Nephron (organoid): ENCODE data around the gene ELP4.
"Not testable (repeated sequence)": the region's sequence is repeated elsewhere in the genome, so short reads cannot be mapped to it uniquely, and the experiment has no call there.

Source experiments
- H3K27ac Mint-ChIP-seq, 3 experiments: 2 replicates each; pipeline ENCODE4 v1.8.0; 2020; ENCODE audit warnings: mixed read lengths in 3 of 3, mild to moderate bottlenecking in 2 of 3, moderate library complexity in 1 of 3
- H3K27me3 Mint-ChIP-seq: 2 replicates; pipeline ENCODE4 v1.8.0; 2021; ENCODE audit warnings: low read depth, mild to moderate bottlenecking, moderate library complexity, mixed read lengths
- H3K36me3 Mint-ChIP-seq: 2 replicates; pipeline ENCODE4 v1.8.0; 2020; ENCODE audit warnings: low read depth, mixed read lengths
- H3K4me1 Mint-ChIP-seq: 2 replicates; pipeline ENCODE4 v1.8.0; 2020; ENCODE audit warnings: mixed read lengths
- H3K4me3 Mint-ChIP-seq, 3 experiments: 2 replicates each; pipeline ENCODE4 v1.8.0; 2020; ENCODE audit warnings: mild to moderate bottlenecking in 3 of 3, mixed read lengths in 3 of 3, moderate library complexity in 2 of 3
- H3K9me3 Mint-ChIP-seq: 2 replicates; pipeline ENCODE4 v1.8.0; 2020; ENCODE audit warnings: mixed read lengths
- CTCF ChIP-seq, 3 experiments: fragments of 200-600 bp; sonication (generic); IDR thresholded peaks; one replicate each; pipeline ENCODE4 v1.5.0; 2021; ENCODE audit warnings: antibody characterized with exemption in 3 of 3; ENCODE audit not compliant: unreplicated experiment in 3 of 3

ELP4 gene

GRCh38 chr11:31689559-31689958 is 180.0 kb downstream of the ELP4 start:
- H3K27me3 Mint-ChIP-seq: no peaks in the 10 kb centered on the region
- H3K36me3 Mint-ChIP-seq: no peaks in the 10 kb centered on the region
- no peak overlapping the region for H3K27ac Mint-ChIP-seq
- no peaks in the 10 kb centered on the region for H3K4me1 Mint-ChIP-seq
- H3K9me3 Mint-ChIP-seq: peaks cover 5% of the 10 kb centered on the region
- TF ChIP-seq CTCF (IDR thresholded peaks at IDR 0.05; ENCODE audit: unreplicated experiment in 3 of 3): no peak
- H3K4me3 Mint-ChIP-seq: no peak overlapping the region

- TF ChIP-seq CTCF (IDR thresholded peaks at IDR 0.05; ENCODE audit: unreplicated experiment in 3 of 3): no peak
- Mint-ChIP-seq H3K4me3 (no peak overlapping the region), H3K36me3 (no peaks in the 10 kb centered on the region), H3K27me3 (no peaks in the 10 kb centered on the region), H3K9me3 (peaks cover 7% of the 10 kb centered on the region), H3K4me1 (no peaks in the 10 kb centered on the region), H3K27ac (no peak overlapping the region)
These were observed 180.5 kb downstream of the ELP4 start for GRCh38 chr11:31690041-31690440.

DNA sequence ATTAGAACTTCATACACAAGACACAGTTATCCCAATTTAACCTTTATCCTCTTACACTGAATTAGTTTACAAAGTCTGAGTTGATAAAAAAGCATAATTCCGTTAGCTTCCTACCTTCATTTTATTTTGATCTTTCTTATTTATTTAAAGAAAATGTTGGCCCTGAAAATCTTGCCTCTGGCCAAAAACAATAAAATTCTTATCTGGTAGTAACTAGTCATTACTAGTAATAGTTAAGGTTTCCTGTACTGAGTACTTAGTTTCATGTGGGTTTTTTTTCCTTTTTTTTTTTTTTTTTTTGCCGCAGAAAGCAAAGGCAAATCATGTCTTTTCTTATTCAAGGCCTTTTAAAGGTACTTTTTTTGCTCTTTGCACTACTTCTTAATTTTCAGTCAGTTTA is 180.9 kb downstream of the ELP4 start:
- no peaks in the 10 kb centered on the region for H3K4me1 Mint-ChIP-seq
- no peak for TF ChIP-seq CTCF (IDR thresholded peaks at IDR 0.05; ENCODE audit: unreplicated experiment in 3 of 3)
- no peak overlapping the region for H3K4me3 Mint-ChIP-seq
- H3K9me3 Mint-ChIP-seq: peaks cover 7% of the 10 kb centered on the region
- no peaks in the 10 kb centered on the region for H3K27me3 Mint-ChIP-seq
- H3K27ac Mint-ChIP-seq: no peak overlapping the region
- no peaks in the 10 kb centered on the region for H3K36me3 Mint-ChIP-seq

DNA sequence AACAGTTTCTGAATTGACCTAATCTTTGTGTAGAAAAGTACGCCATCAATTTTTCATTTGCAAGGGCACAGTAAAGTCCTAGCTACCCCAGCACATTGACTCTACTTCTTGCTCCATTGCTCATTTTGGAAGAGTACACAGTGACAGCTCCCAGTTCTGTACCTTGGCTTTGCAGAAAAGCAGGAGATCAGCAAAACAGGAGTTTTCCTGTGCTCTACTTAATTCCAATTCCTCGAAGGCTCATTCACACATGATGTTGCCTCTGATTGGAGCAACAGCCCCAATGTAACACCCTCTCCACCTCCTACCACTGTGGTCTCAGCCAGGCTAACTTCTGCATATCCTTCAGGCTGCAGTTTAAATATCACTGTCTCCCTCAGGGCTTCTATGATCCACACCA is 182.9 kb downstream of the ELP4 start:
- no peaks in the 10 kb centered on the region for H3K27me3 Mint-ChIP-seq
- TF ChIP-seq CTCF (IDR thresholded peaks at IDR 0.05; ENCODE audit: unreplicated experiment in 3 of 3): no peak
- no peaks in the 10 kb centered on the region for H3K36me3 Mint-ChIP-seq
- no peak overlapping the region for H3K27ac Mint-ChIP-seq
- peaks cover 13% of the 10 kb centered on the region for H3K9me3 Mint-ChIP-seq
- H3K4me1 Mint-ChIP-seq: no peaks in the 10 kb centered on the region
- H3K4me3 Mint-ChIP-seq: no peak overlapping the region

GRCh38 chr11:31697049-31697448 is 187.5 kb downstream of the ELP4 start:
- H3K27me3 Mint-ChIP-seq, H3K4me1 Mint-ChIP-seq, H3K4me3 Mint-ChIP-seq, H3K27ac Mint-ChIP-seq, H3K36me3 Mint-ChIP-seq: not testable (repeated sequence)
- peaks cover 13% of the 10 kb centered on the region for H3K9me3 Mint-ChIP-seq

DNA sequence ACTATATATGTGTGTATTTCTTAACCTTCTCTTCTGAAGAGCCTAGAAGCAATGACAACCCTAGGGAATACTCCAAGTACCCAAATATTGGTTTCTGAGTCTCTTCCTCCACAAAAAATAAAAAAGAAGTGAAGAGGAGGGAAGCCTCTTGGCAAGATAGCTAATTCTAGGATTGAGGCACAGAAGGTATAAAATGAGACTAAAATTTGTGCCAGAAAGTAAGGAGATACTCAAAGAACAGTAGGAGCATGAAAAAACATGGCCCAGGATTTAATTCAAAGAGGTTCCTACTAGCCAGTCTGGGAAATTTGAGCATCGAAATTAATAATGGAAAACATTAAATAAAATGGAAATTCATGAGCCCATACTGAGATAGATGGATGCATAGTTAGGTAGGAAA is 189.5 kb downstream of the ELP4 start:
- Mint-ChIP-seq H3K27ac (no peak overlapping the region), H3K27me3 (no peaks in the 10 kb centered on the region), H3K4me1 (no peaks in the 10 kb centered on the region), H3K9me3 (peaks cover 10% of the 10 kb centered on the region), H3K4me3 (no peak overlapping the region), H3K36me3 (no peaks in the 10 kb centered on the region)
- TF ChIP-seq CTCF (IDR thresholded peaks at IDR 0.05; ENCODE audit: unreplicated experiment in 3 of 3): no peak

DNA sequence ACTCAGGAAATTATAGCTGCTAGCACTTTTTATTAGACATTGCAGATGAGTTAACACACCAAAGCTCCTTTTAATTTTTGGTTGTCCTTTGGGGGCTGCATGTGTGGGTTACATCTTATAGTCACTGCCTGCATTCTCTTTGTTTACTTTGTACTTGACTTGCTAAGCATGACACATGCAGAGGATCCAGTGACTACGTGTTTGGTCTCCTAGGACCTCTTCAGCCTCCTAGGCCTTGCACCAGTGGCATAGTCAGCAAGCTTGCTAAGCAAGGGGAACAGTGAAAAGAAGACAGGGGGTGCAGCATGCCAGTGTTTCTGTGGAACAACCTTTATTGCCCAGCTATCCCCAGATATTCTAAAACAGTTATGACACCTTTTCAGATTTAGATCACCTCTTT is 193.4 kb downstream of the ELP4 start:
- no peaks in the 10 kb centered on the region for H3K36me3 Mint-ChIP-seq
- H3K4me3 Mint-ChIP-seq: no peak overlapping the region
- H3K27ac Mint-ChIP-seq: no peak overlapping the region
- no peaks in the 10 kb centered on the region for H3K4me1 Mint-ChIP-seq
- H3K27me3 Mint-ChIP-seq: no peaks in the 10 kb centered on the region
- TF ChIP-seq CTCF (IDR thresholded peaks at IDR 0.05; ENCODE audit: unreplicated experiment in 3 of 3): no peak
- H3K9me3 Mint-ChIP-seq: no peaks in the 10 kb centered on the region
